Measurements from ENCODE around the gene ANKRD33B.
"Not testable (repeated sequence)": the region's sequence is repeated elsewhere in the genome, so short reads cannot be mapped to it uniquely, and the experiment has no call there.

The ANKRD33B gene

DNA sequence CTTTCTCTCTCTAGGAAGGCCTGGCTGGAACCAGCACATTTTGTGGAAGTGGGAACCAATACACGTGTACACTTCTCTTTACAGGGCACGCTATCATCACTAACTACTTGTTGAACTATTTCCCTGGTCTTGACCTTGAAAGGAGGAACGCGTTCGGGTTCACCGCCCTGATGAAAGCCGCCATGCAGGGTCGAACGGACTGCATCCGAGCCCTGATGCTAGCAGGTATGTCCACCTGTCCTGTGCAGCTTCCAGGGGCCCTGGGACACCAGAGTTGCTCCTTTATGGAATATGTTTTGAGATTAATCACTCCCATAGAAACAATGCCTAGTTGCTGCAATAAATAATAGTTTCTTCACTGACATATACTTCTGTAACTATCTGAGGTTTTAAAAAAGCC, 74.1 kb downstream of the ANKRD33B start:
- no peak for DNase-seq

- DNase-seq: not testable (repeated sequence)
Observed at GRCh38 chr5:10638723-10639122, 74.9 kb downstream of the ANKRD33B start.

GRCh38 chr5:10639846-10640368, 76.0 kb downstream of the ANKRD33B start:
- no peak for DNase-seq

- DNase-seq: no peak
Observed at GRCh38 chr5:10642367-10642766, 78.5 kb downstream of the ANKRD33B start.

DNA sequence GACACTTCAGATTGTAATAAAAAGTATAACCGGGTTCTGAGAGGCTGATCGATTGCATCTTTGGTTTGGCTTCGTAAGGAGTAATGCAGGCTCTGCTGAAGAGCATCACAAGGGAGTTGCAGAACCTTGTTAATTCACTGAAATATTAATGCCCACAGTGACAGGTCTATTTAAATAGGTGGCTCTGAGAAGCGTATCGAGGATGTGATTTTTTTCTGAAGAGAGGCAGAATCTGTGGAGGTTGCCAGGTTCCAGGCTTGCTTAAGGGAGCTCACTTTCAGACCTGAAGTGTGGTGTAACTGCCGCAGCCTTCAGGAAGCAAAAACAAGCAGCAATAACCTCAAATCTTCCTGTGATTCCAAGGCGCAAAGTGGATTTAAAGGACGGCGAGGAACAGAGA, 80.3 kb downstream of the ANKRD33B start:
- no peak for DNase-seq

- DNase-seq: no peak
Observed at GRCh38 chr5:10645146-10645545, 81.3 kb downstream of the ANKRD33B start.

DNA sequence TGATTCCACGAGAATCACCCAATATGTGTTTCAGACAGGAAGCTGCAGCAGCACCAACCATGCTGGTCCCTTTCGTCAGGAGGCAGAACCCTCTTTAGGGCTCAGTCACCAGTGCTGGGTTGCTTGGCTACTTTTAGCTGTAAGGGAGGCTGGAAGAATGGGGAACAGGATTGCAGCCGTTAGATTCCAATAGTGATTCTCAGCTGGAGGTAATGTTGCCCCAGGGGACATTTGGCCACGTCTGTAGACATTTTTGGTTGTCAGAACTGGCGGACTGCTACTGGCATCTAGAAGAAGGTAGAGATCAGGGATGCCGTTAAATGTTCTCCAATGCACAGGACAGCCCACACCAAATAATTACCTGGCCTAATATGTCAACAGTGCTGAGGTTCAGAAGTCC, 81.8 kb downstream of the ANKRD33B start:
- DNase-seq: no peak

DNA sequence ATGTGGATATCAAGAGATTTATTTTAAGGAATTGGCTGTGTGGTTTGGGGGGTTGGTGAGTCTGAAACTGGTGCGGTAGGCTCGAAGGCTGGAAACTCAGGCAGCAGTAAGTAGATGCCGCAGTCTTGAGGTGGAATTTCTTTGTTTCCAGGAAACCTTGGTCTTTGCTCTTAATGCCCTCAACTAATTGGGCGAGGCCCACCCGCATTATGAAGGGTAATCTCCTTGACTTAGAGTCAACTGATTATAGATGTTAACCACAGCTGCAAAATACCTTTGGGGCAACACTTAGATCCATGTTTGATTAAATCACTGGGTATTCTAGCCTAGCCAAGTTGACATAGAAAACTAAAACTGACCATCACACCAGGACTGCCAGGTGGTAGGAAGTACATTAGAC, 83.8 kb downstream of the ANKRD33B start:
- no peak for DNase-seq

GRCh38 chr5:10648806-10649665, 85.2 kb downstream of the ANKRD33B start:
- no peak for DNase-seq

- no peak for DNase-seq
Observed at GRCh38 chr5:10649666-10650380, 86.0 kb downstream of the ANKRD33B start.

DNA sequence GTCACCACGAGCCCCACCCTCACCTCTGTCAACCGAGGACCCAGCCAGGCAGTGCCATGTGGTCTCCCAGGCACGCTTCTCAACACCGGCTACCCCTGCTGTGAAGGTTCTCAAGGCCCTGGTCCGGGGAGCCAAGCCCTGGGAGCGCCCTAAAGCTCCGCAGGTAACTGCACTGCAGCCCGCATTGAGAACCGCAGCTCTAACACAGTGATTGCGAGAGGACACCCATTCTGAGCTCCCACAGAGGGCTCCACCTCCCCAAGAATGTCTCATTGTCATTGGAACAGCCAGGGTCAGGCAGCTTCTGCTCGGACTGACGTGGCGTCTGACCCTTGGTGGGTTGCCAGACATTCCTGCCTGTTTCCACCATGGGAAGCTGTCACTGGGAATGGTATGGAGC, 88.3 kb downstream of the ANKRD33B start:
- DNase-seq: no peak

GRCh38 chr5:10652606-10653005, 88.7 kb downstream of the ANKRD33B start:
- DNase-seq: no peak

DNA sequence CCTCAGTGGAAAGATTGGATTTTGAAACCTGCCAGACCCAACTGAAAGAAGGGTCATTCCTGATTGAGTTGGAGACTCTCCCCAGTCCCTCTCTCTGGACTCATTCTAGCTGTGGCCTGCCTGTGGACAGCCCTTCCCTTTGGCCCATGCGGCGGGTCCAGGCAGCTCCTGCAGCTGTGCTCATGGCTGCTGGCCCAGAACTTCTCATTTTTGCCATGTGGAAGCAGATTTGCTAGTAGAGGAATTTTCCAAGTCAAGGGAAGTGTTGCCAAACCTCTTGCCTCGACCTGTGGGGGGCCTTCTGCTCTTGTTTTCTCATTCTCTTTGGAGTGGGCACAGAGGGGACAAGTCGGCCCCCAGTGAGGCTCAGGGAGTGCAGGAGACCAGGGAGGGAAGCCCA, 89.2 kb downstream of the ANKRD33B start:
- peak in 1 of 2 donors; percentile 36 for DNase-seq

- DNase-seq: no peak
Observed at GRCh38 chr5:10653751-10654400, 90.0 kb downstream of the ANKRD33B start.

DNA sequence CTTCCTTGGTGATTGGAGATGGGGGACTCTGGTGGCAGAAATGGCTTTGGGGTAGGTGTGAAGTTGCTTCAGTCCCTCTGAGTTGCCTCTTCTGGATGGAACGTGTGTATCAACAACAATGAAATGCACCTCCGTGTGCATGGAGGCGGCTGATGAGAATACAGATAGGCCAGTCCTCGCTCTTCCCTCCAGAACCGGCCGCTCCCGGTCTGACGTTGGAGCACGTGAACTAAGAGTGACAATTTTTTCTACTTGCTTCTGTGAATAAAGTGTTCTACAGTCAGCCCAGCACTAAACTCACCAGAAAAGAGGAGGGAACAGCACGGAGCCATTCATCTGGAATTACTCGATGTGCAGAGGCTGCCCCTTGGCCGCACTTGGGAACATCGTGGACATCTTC, 90.7 kb downstream of the ANKRD33B start:
- no peak for DNase-seq

DNA sequence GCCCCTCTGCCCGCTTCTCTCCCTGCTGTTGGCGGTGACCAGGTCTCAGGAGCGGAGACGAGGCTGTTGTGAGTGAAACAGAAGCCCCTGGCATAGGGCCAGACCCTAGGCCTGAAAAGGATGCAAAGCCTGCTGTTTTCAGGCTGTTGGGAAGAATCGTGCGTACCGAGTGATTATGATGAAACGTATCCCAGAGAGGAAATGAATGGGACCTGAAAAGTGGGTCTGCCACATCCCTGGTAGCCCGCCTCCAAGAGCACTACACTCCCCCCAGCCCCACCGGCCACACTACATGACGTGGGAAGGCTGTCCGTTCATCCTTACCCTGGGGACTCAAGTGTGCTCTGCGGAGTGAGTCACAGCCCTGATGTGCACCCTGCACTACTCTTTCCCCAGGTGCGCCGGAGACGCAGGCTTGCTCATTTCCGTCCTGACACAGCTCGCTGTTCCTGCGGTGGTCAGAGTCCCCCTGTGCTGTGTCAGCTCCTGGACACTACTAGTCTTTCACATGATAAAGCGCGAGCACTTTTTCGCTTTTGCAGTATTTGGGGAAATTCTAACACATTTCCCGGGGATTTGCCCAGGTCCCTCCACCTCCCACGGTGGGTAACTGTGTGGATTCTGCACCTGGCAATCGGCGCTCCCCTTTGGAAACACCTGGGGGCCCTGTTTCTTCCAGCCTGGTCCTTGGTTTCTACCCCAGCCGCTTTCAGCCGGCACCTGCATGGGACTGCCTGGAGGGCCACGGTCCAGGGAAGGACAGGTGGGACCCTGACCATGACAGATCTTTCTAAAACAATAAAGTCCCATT, 91.5 kb downstream of the ANKRD33B start:
- DNase-seq: no peak

DNA sequence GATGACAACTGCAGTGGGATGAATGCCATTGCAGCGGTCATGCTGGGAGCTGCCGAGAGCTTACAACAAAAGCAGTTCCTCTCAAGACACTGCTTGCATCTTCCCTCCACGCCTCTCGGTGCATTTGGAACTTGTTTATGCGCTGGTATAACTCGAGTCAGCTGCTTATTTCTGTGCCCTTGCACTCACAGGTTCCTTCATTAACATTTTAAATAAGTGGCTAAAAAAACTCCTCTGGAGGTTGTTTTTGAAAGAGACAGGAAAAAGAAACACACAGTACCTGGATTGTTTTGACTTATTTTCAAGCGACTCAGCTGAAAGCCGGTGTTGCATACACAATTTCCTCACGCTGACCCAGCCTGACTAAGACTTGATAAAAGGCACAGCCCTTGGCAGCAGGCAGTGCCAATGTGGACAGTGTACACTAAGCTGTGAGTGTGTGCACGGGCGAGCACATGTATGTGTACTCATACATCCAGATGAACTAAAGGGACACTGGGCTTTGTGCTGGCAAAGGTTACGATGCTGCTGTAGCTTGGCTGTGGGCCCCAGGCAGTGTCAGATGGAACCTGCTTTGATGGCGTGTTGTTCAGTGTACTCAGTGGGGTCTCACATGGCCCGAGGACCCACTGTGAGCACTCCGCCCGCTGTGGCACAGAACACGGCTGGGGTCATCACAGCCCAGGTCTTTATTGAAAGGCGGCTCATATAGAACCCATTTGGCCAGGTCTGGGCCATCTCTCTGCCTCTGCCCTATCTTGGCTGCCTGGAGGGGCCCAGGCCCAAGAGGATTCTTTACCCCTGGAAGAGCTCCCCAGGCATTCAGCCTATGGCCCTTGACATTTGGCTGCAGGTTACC, 92.3 kb downstream of the ANKRD33B start:
- DNase-seq: no peak

DNA sequence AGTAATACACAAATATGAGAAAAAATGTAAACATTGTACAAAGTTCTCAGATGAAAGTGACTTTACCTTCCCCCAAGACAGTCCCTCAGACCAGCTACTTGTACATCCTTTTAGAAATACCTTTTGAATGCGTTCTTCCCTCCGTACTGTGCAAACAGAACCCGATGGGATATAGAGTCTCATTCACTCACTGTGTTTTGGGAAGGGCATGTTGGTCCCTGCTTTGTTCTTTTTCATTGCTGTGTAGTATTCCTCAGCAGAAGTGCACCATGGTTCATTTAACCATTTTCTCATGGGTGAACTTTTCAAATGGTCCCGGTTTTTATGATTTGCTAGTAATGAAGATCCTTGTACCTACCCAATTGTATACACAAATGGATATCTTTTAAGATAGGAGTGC, 94.4 kb downstream of the ANKRD33B start:
- no peak for DNase-seq

DNA sequence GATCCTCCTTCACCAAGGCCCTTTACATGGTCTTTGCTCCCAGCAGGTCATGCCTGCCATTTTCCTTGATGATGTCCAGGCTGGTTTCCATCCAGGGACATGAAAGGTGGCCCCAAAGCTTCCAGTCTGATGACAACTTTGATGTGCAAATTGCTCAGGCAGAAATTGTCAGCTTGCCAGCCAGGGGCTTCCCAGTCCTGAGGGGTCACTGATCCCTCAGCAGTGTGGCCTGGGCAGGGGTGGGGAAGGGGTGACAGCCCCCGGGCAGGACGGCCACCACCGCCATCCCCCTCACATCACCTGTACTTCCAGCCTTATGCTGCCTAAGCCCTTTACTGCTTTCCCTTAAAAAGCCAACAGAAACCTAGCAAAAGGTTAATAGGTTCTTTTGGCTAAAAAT, 96.3 kb downstream of the ANKRD33B start:
- DNase-seq: no peak

DNA sequence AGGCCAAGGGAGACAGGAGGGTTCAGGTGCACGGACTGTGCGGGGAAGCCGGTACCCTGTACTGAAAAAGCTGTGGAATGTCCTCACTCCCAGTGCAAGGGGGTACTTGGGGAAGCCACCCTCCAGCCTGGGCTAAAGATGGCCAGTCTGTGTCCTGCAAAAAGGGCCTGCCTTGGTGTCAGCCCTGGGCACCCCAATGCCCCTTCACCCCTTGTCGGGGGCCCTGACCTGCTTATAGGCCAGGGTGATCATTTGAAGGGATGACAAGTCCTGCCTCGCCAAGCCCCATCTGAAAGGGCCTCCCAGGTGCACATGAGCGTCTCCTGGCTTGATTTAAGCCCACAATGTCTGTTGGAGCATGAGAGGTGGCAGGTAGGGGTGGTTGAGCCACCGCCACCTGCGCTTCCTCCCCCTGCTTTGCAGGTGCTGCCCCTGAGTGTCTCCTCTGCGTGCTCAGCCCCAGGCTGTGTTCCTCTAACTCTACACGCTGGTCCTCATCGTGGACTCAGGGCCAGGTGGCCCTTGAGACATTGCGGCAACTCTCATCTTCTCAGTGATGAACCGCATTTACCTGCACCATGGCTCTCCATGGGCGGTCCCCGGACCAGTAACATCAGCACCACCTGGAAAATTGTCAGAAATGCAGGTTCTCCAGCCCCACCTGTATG, 97.0 kb downstream of the ANKRD33B start:
- DNase-seq: no peak

DNA sequence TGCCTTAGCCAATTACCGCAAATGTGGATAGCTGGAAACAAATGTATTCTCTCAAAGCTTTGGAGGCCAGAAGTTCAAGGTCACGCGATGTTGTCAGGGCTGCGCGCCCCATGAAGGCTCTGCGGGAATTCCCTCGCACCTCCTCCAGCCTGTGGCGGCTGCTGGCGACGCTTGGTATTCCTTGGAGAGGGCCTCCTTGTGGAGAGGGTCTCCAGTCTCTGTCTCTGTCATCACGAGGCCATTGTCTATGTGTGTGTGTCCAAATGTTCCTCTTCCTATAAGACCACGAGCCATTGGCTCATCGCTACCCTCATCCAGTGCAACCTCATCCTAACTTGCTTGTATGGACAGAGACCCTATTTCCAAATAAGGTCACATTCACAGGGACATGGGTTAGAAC, 97.5 kb downstream of the ANKRD33B start:
- no peak for DNase-seq

Data from inflammatory macrophage (primary cell).